ENCODE results near the gene PIK3C2B.

GRCh38 chr1:204478921-204479320 is 15.7 kb downstream of the PIK3C2B start:
- TF ChIP-seq POLR2AphosphoS5 (IDR thresholded peaks at IDR 0.05; ENCODE audit: borderline replicate concordance, low read depth, low read length) (no peak), EZH2 (IDR thresholded peaks at IDR 0.05) (no peak)
